Type B pancreatic cell (in vitro differentiated cells): ENCODE measurements around the gene IQGAP3. TPM values are rescaled to one million over a fixed set of nuclear protein-coding genes. Genes with fewer than 3 reads are reported as not detected.

ENCODE experiments used
- DNase-seq: peaks from one replicate; pipeline ENCODE4 v3.0.0; 2021; ENCODE audit warnings: mixed read lengths; ENCODE audit not compliant: unreplicated experiment; ENCODE audit errors: extremely low spot score
- H3K27ac Mint-ChIP-seq: 2 replicates; pipeline ENCODE4 v1.8.0; 2021; ENCODE audit warnings: mild to moderate bottlenecking, mixed read lengths
- H3K27me3 Mint-ChIP-seq: 2 replicates; pipeline ENCODE4 v1.8.0; 2021; ENCODE audit warnings: mixed read lengths
- H3K36me3 Mint-ChIP-seq: 2 replicates; pipeline ENCODE4 v1.8.0; 2021; ENCODE audit warnings: mixed read lengths
- H3K4me1 Mint-ChIP-seq: one replicate; pipeline ENCODE4 v1.8.0; 2021; ENCODE audit warnings: mixed read lengths; ENCODE audit not compliant: unreplicated experiment
- H3K4me3 Mint-ChIP-seq: 2 replicates; pipeline ENCODE4 v1.8.0; 2021; ENCODE audit warnings: mild to moderate bottlenecking, mixed read lengths
- H3K9me3 Mint-ChIP-seq: 2 replicates; pipeline ENCODE4 v1.8.0; 2021; ENCODE audit warnings: mixed read lengths
- total RNA-seq: library from RNA; stranded (reverse); gene quantifications from 2 replicates; pipeline ENCODE4 v1.2.1, GENCODE V29; 2021; ENCODE audit warnings: low replicate concordance
- TF ChIP-seq, protein P1 (sequence below): fragments of 200-600 bp; sonication (generic); conservative IDR thresholded peaks from 2 replicates; pipeline ENCODE4 v1.5.0; 2021; ENCODE audit warnings: antibody characterized with exemption, mild to moderate bottlenecking

Gene IQGAP3
- total RNA-seq, 1 donor from 2014 or later = 35.3 TPM

DNA sequence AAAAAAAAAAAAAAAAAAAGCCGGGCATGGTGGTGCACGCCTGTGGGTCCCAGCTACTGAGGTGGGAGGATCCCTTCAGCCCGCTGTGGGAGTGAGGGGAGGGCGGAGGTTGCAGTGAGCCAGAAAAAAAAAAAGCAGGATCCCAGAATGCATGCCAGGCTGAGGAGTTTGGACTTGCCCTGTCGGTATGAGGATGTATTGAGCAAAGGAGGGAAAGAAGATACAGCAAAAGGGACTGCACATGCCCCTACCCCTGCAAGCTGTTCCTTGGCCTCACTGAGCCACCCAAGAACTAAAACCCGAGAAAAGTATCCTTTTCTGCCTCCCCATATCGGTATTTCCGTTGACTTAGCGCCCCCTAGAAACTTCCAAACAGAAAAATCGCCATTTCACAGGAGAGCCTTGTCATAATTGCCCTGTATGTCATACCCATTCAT, 30.2 kb upstream of the IQGAP3 start:
- TF ChIP-seq, protein P1, sequence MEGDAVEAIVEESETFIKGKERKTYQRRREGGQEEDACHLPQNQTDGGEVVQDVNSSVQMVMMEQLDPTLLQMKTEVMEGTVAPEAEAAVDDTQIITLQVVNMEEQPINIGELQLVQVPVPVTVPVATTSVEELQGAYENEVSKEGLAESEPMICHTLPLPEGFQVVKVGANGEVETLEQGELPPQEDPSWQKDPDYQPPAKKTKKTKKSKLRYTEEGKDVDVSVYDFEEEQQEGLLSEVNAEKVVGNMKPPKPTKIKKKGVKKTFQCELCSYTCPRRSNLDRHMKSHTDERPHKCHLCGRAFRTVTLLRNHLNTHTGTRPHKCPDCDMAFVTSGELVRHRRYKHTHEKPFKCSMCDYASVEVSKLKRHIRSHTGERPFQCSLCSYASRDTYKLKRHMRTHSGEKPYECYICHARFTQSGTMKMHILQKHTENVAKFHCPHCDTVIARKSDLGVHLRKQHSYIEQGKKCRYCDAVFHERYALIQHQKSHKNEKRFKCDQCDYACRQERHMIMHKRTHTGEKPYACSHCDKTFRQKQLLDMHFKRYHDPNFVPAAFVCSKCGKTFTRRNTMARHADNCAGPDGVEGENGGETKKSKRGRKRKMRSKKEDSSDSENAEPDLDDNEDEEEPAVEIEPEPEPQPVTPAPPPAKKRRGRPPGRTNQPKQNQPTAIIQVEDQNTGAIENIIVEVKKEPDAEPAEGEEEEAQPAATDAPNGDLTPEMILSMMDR = peak; percentile 51
- peaks cover 15% of the 10 kb centered on the region for H3K4me1 Mint-ChIP-seq
- H3K27ac Mint-ChIP-seq = no peak overlapping the region
- no peaks in the 10 kb centered on the region for H3K36me3 Mint-ChIP-seq
- peaks cover 3% of the 10 kb centered on the region for H3K27me3 Mint-ChIP-seq
- H3K4me3 Mint-ChIP-seq = peak overlapping the region; percentile 67
- no peak for DNase-seq
- H3K9me3 Mint-ChIP-seq = no peaks in the 10 kb centered on the region

DNA sequence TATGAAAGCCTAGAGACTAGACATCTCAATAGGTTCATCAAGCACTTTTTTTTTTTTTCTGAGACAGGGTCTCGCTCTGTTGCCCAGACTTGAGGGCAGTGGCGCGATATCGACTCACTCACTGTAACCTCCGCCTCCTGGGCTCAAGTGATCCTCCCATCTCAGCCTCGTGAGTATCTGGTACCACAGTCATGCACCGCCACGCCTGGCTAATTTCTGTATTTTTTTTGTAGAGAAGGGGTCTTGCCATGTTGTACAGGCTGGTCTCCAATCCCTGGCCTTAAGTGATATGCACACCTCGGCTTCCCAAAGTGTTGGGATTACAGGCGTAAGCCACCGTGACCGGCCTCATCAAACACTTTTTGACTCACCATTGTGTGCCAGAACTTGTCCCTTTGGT, 29.5 kb upstream of the IQGAP3 start:
- peaks cover 3% of the 10 kb centered on the region for H3K27me3 Mint-ChIP-seq
- TF ChIP-seq, protein P1 = no peak
- peak overlapping the region; percentile 96 for H3K4me3 Mint-ChIP-seq
- no peak overlapping the region for H3K27ac Mint-ChIP-seq
- H3K4me1 Mint-ChIP-seq = peaks cover 15% of the 10 kb centered on the region
- no peaks in the 10 kb centered on the region for H3K36me3 Mint-ChIP-seq
- H3K9me3 Mint-ChIP-seq = no peaks in the 10 kb centered on the region
- no peak for DNase-seq

DNA sequence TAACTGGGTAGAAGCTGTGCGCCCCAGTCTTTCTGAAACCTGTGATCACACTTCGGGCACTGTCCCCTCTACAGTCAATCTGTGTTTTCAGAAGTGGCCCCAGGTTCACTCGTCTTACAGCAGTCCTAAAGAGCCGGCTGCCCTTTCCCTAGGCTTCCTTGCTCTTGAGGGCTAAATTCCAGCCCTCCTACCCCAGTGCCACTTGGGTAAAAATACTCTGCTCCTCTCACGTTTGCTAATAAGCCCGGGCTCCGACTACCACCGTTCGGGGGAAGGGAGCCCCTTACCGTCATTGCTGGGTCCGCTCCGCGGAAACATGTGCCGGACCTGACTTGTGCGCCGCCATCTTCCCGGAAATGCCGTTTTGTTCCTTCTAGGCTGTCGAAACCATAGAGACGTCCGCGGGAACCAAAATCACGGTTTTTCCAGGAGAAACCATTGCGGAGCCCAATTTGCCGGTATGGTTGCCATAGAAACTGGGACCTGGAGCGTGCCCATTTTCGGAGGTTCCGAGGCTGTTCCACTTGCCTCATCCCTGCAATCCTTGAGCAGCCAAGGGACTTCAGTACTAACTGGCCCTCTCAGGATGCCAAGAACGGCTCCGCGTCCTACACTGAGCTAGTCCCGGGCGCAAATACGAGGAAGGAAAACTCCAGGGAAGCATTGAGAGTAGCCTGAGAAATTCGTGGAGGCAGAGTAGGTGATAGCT, 28.9 kb upstream of the IQGAP3 start, which contains the start of gene GPATCH4:
GPATCH4 (minus strand) TSS at position 358 of the 709 bp plus-strand sequence.
- H3K9me3 Mint-ChIP-seq = no peaks in the 10 kb centered on the region

DNA sequence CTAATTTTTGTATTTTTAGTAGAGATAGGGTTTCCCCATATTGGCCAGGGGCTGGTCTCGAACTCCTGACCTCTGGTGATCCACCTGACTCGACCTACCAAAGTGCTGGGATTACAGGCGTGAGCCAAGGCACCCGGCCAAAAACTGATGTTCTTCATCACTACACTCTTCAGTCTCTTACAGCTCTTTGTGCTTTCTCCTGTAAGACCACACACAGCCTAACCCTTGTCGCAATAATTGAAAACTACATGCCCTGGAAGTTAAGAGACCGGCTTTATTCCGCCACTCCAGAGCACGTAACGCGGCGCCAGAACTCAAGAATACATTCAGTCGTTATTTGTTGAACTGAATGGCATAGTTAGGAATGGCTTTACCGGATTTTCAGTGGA, 28.4 kb upstream of the IQGAP3 start:
- Mint-ChIP-seq H3K4me3 (peak overlapping the region; percentile 96), H3K27ac (peak overlapping the region; percentile 94), H3K4me1 (peaks cover 15% of the 10 kb centered on the region)

More for the DNA sequence above, 28.9 kb upstream of the IQGAP3 start, which contains the start of gene GPATCH4:
- TF ChIP-seq, protein P1 = no peak
- peak within 1 kb of the TSS; percentile 96 for H3K4me3 Mint-ChIP-seq
- no peaks in the 10 kb centered on the region for H3K36me3 Mint-ChIP-seq
- H3K27ac Mint-ChIP-seq = peak within 1 kb of the TSS; percentile 94
- DNase-seq = peak; percentile 82
- H3K4me1 Mint-ChIP-seq = peaks cover 15% of the 10 kb centered on the region
- no peaks in the 10 kb centered on the region for H3K27me3 Mint-ChIP-seq

DNA sequence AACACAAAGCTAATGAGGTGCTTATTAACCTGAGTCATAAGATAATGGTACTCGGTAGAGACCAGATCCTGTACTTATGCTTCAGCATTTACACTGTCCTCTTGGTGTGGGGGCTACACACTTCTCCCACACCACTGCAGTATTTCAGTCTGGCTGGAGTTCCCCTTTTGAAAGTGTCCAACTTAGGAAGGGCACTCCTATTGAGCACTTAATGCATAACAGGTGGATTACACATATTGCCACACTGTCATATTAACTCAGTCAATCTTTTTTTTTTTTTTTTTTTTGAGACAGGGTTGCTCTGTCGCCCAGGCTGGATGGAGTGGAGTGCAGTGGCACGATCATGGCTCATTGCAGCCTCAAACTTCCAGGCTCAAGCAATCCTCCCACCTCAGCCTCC, 27.4 kb upstream of the IQGAP3 start:
- Mint-ChIP-seq H3K4me3 (peak overlapping the region; percentile 96), H3K27me3 (no peaks in the 10 kb centered on the region), H3K4me1 (peaks cover 15% of the 10 kb centered on the region), H3K9me3 (no peaks in the 10 kb centered on the region), H3K27ac (no peak overlapping the region), H3K36me3 (peaks cover 5% of the 10 kb centered on the region)
- DNase-seq = no peak
- TF ChIP-seq, protein P1 = peak; percentile 39

More for the DNA sequence above, 28.4 kb upstream of the IQGAP3 start:
- Mint-ChIP-seq H3K27me3 (no peaks in the 10 kb centered on the region), H3K9me3 (no peaks in the 10 kb centered on the region), H3K36me3 (no peaks in the 10 kb centered on the region)
- TF ChIP-seq, protein P1 = no peak
- DNase-seq = no peak
